GM23338 (cell line): Measurements from ENCODE around the gene GAPVD1. TPM values are rescaled to one million over a fixed set of nuclear protein-coding genes. Genes with fewer than 3 reads are reported as not detected.
"Not testable (repeated sequence)": the region's sequence is repeated elsewhere in the genome, so short reads cannot be mapped to it uniquely, and the experiment has no call there.

ENCODE experiments used
- ATAC-seq: fragments of 200-7000 bp; cut with Tn5 transposase; 3 replicates; pipeline ENCODE4 v1.9.1; 2020
- DNase-seq: peaks from one replicate; pipeline ENCODE4 v3.0.0-alpha.2; 2015; ENCODE audit warnings: low spot score
- H2AFZ ChIP-seq: fragments of 200-600 bp; sonication (generic); 2 replicates; pipeline ENCODE4 v1.8.0; 2016; ENCODE audit warnings: antibody characterized with exemption, mild to moderate bottlenecking, moderate library complexity
- H3F3A ChIP-seq: fragments of 200-600 bp; sonication (generic); replicated peaks from 2 replicates; pipeline ENCODE4 v1.8.0; 2017; ENCODE audit warnings: antibody characterized with exemption, mixed run types, low read depth
- H3K27ac ChIP-seq: fragments of 200-600 bp; sonication (generic); 2 replicates; pipeline ENCODE4 v1.6.1; 2016; ENCODE audit warnings: low read depth
- H3K27me3 ChIP-seq: fragments of 200-600 bp; sonication (generic); 2 replicates; pipeline ENCODE4 v1.8.0; 2016; ENCODE audit warnings: mild to moderate bottlenecking, mixed run types, moderate library complexity; ENCODE audit not compliant: insufficient read depth
- H3K36me3 ChIP-seq: fragments of 200-600 bp; sonication (generic); 2 replicates; pipeline ENCODE4 v1.8.0; 2016; ENCODE audit warnings: mild to moderate bottlenecking; ENCODE audit not compliant: insufficient read depth
- H3K4me1 ChIP-seq: fragments of 200-600 bp; sonication (generic); 2 replicates; pipeline ENCODE4 v1.8.0; 2016; ENCODE audit warnings: mild to moderate bottlenecking, moderate library complexity; ENCODE audit not compliant: insufficient read depth
- H3K4me2 ChIP-seq: fragments of 200-600 bp; sonication (generic); 2 replicates; pipeline ENCODE4 v1.7.1; 2017; ENCODE audit warnings: mixed run types
- H3K4me3 ChIP-seq: fragments of 200-600 bp; sonication (generic); 2 replicates; pipeline ENCODE4 v1.6.1; 2016; ENCODE audit warnings: mixed run types
- H3K79me2 ChIP-seq: fragments of 200-600 bp; sonication (generic); replicated peaks from 2 replicates; pipeline ENCODE4 v1.8.0; 2017; ENCODE audit warnings: mild to moderate bottlenecking; ENCODE audit not compliant: insufficient read depth
- H3K9me2 ChIP-seq: fragments of 200-600 bp; sonication (generic); 2 replicates; pipeline ENCODE4 v1.8.0; 2017; ENCODE audit not compliant: insufficient read depth
- H4K20me1 ChIP-seq: fragments of 200-600 bp; sonication (generic); replicated peaks from 2 replicates; pipeline ENCODE4 v1.8.0; 2017; ENCODE audit warnings: mild to moderate bottlenecking; ENCODE audit not compliant: insufficient read depth
- H3K27ac Mint-ChIP-seq: 2 replicates; pipeline ENCODE4 v1.8.0; 2020; ENCODE audit warnings: inconsistent platforms, mild to moderate bottlenecking, moderate library complexity, mixed read lengths
- H3K27me3 Mint-ChIP-seq: 3 replicates; pipeline ENCODE4 v1.8.0; 2022; ENCODE audit warnings: low read depth, mild to moderate bottlenecking, moderate library complexity, mixed read lengths, inconsistent platforms; ENCODE audit not compliant: insufficient read depth, poor library complexity
- H3K36me3 Mint-ChIP-seq: 3 replicates; pipeline ENCODE4 v1.8.0; 2021; ENCODE audit warnings: low read depth, mild to moderate bottlenecking, inconsistent platforms, moderate library complexity, mixed read lengths
- H3K4me1 Mint-ChIP-seq: 3 replicates; pipeline ENCODE4 v1.8.0; 2020; ENCODE audit warnings: mild to moderate bottlenecking, inconsistent platforms, mixed read lengths
- H3K4me3 Mint-ChIP-seq: 3 replicates; pipeline ENCODE4 v1.8.0; 2021; ENCODE audit warnings: moderate library complexity, mild to moderate bottlenecking, inconsistent platforms, mixed read lengths
- H3K9me3 Mint-ChIP-seq: 3 replicates; pipeline ENCODE4 v1.8.0; 2020; ENCODE audit warnings: moderate library complexity, mild to moderate bottlenecking, inconsistent platforms, mixed read lengths
- EZH2phosphoT487 ChIP-seq: fragments of 200-600 bp; sonication (generic); IDR thresholded peaks from one replicate; pipeline ENCODE4 v1.8.1; 2018; ENCODE audit warnings: antibody characterized with exemption; ENCODE audit not compliant: unreplicated experiment
- JUNB ChIP-seq: IDR thresholded peaks from one replicate; pipeline ENCODE4 v1.6.1; 2016; ENCODE audit warnings: antibody characterized with exemption; ENCODE audit not compliant: unreplicated experiment
- STAT1 ChIP-seq: IDR thresholded peaks from one replicate; pipeline ENCODE4 v1.6.1; 2016; ENCODE audit warnings: antibody characterized with exemption; ENCODE audit not compliant: unreplicated experiment
- ZNF462 ChIP-seq: fragments of 250-450 bp; sonication (Bioruptor Pico); IDR thresholded peaks from 2 replicates; pipeline ENCODE4 v1.5.0; 2020; ENCODE audit warnings: mild to moderate bottlenecking, moderate library complexity
- polyA plus RNA-seq: library from polyadenylated mRNA; unstranded; fragments of >200 nt; fragmentation: Nextera tagmentation; extraction: Ambion mirVana; gene quantifications from 2 replicates; pipeline ENCODE4 v1.2.1, GENCODE V29; 2016
- total RNA-seq: library from RNA; depleted of rRNA; stranded (reverse); fragments of >200 nt; shearing (Covaris generic); gene quantifications from 2 replicates; pipeline ENCODE4 v1.2.3, GENCODE V29; 2014

GAPVD1 gene
- total and polyA plus RNA-seq, 2 experiments from 2014 or later: 19.2 to 34.6 TPM

GRCh38 chr9:125262294-125262991, 817 bp downstream of the GAPVD1 start:
- H3K27ac ChIP-seq: no peak overlapping the region
- TF ChIP-seq EZH2phosphoT487: no peak
- TF ChIP-seq STAT1: no peak
- H3K4me1 Mint-ChIP-seq: peaks cover 9% of the 10 kb centered on the region
- peak overlapping the region; percentile 98 for H3K4me3 ChIP-seq
- H3K79me2 ChIP-seq: peaks cover 54% of the 10 kb centered on the region
- no peak for DNase-seq
- no peaks in the 10 kb centered on the region for H3K9me3 Mint-ChIP-seq
- H3K4me2 ChIP-seq: peak overlapping the region; percentile 95
- no peaks in the 10 kb centered on the region for H3K27me3 ChIP-seq
- peaks cover 2% of the 10 kb centered on the region for H3K36me3 Mint-ChIP-seq
- peaks cover 3% of the 10 kb centered on the region; the same call in 1 of the 2 replicates for H3K9me2 ChIP-seq
- ATAC-seq: no peak
- no peaks in the 10 kb centered on the region for H3K36me3 ChIP-seq
- no peak overlapping the region for H3K27ac Mint-ChIP-seq
- peak overlapping the region; percentile 98 for H3K4me3 Mint-ChIP-seq
- peaks cover 9% of the 10 kb centered on the region for H4K20me1 ChIP-seq
- 0 out of 2 replicates have a peak, but pooled peaks cover 5% of the 10 kb centered on the region for H3F3A ChIP-seq
- H3K27me3 Mint-ChIP-seq: peaks cover 16% of the 10 kb centered on the region
- H2AFZ ChIP-seq: peak overlapping the region; percentile 92
- H3K4me1 ChIP-seq: 0 out of 2 replicates have a peak, but pooled peaks cover 6% of the 10 kb centered on the region

GRCh38 chr9:125264068-125264467, 2.4 kb downstream of the GAPVD1 start:
- H3K79me2 ChIP-seq: peaks cover 70% of the 10 kb centered on the region
- not testable (repeated sequence) for H3K4me1 Mint-ChIP-seq, DNase-seq, H3K4me1 ChIP-seq, H3K9me3 Mint-ChIP-seq, H2AFZ ChIP-seq, H3K27ac Mint-ChIP-seq, H3K9me2 ChIP-seq, ATAC-seq, H3F3A ChIP-seq, H4K20me1 ChIP-seq, H3K4me2 ChIP-seq, H3K4me3 Mint-ChIP-seq, H3K27ac ChIP-seq, H3K36me3 ChIP-seq, H3K4me3 ChIP-seq, H3K27me3 ChIP-seq, H3K36me3 Mint-ChIP-seq
- H3K27me3 Mint-ChIP-seq: peaks cover 16% of the 10 kb centered on the region

- DNase-seq: no peak
- peaks cover 87% of the 10 kb centered on the region for H3K79me2 ChIP-seq
Measured at GRCh38 chr9:125268394-125269013, 6.9 kb downstream of the GAPVD1 start.

More at GRCh38 chr9:125268394-125269013, 6.9 kb downstream of the GAPVD1 start:
- no peaks in the 10 kb centered on the region for H3K36me3 ChIP-seq
- no peak for TF ChIP-seq JUNB
- no peak for TF ChIP-seq ZNF462 (CRISPR knock-in tag)
- Mint-ChIP-seq H3K9me3 (no peaks in the 10 kb centered on the region; the same call in 2 of the 3 replicates), H3K27me3 (peaks cover 4% of the 10 kb centered on the region), H3K4me3 (no peak overlapping the region), H3K4me1 (peaks cover 20% of the 10 kb centered on the region), H3K36me3 (peaks cover 2% of the 10 kb centered on the region), H3K27ac (peak overlapping the region; percentile 75)
- no peaks in the 10 kb centered on the region for H3K27me3 ChIP-seq
- H3K4me1 ChIP-seq: peaks cover 18% of the 10 kb centered on the region
- no peaks in the 10 kb centered on the region; the same call in none of the 2 replicates for H4K20me1 ChIP-seq
- H3K4me3 ChIP-seq: no peak overlapping the region
- no peak for ATAC-seq
- H3K4me2 ChIP-seq: no peak overlapping the region
- H3K27ac ChIP-seq: peak overlapping the region; percentile 57; the same call in 1 of the 2 replicates
- H3F3A ChIP-seq: no peaks in the 10 kb centered on the region
- H3K9me2 ChIP-seq: no peaks in the 10 kb centered on the region
- no peak overlapping the region for H2AFZ ChIP-seq
